ENCODE data around the gene CEP112. TPM values are rescaled to one million over a fixed set of nuclear protein-coding genes. Genes with fewer than 3 reads are reported as not detected.

The CEP112 gene
- total and polyA plus RNA-seq, 2 of the 4 experiments (the other 2 are of a cell fraction), result 2.5 to 5.6 TPM

DNA sequence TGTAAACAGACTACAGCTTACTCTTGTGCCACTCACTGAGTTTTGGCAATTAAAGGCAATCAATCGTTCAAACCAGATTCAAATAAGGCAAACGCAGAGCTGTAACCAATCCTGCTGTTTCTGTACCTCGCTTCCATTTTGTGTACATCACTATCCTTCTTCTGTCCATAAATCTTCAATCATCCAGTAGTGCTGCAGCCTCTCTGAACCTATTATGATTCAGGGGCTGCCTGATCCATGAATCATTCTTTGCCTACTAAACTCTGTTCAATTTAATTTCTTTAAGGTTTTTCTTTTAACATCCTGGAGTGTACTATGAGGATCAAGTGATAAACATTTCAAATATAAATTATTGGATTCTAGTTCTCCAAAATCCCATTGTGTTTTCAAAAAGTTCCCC is 93.9 kb downstream of the CEP112 start:
- Histone ChIP-seq H3K4ac (ENCODE audit: low read depth, low read length) (no peak overlapping the region), H4K8ac (ENCODE audit: low read depth in 2 of 2, low read length in 2 of 2) (no peak overlapping the region), H4K5ac (ENCODE audit: low read depth, low read length) (no peak overlapping the region), H3K9ac (ENCODE audit: low read depth, low read length) (no peak overlapping the region), H3K56ac (ENCODE audit: extremely low read depth, insufficient read depth, low read length) (no peak overlapping the region; the same call in 1 of the 2 replicates), H2AFZ (replicated peaks; ENCODE audit: low read length, poor library complexity) (no peak overlapping the region), H2BK5ac (ENCODE audit: low read depth, low read length, poor library complexity, severe bottlenecking) (no peak overlapping the region), H4K91ac (ENCODE audit: insufficient read depth, low read depth, low read length) (no peak overlapping the region), H3K4me2 (ENCODE audit: low read depth, low read length) (peak overlapping the region; percentile 50; the same call in 1 of the 2 replicates), H3K4me3 (ENCODE audit: insufficient read depth, low read depth, low read length) (no peak overlapping the region), H2AK9ac (replicated peaks; ENCODE audit: low read depth, low read length, poor library complexity) (no peak overlapping the region), H3K23ac (ENCODE audit: low read depth, low read length) (no peak overlapping the region), H2BK15ac (ENCODE audit: low read depth, low read length) (no peak overlapping the region), H3K9me3 (ENCODE audit: control insufficient read depth, insufficient read depth, low read length) (0 out of 2 replicates have a peak, but pooled peaks cover 2% of the 10 kb centered on the region), H2BK20ac (ENCODE audit: low read depth, low read length) (no peak overlapping the region), H4K20me1 (ENCODE audit: insufficient read depth, low read length) (no peaks in the 10 kb centered on the region), H3K27me3 (ENCODE audit: control insufficient read depth, insufficient read depth, low read length) (no peaks in the 10 kb centered on the region), H3K79me1 (ENCODE audit: low read depth in 1 of 2, low read length in 2 of 2) (no peaks in the 10 kb centered on the region), H2BK120ac (ENCODE audit: low read depth, low read length) (no peak overlapping the region), H2AK5ac (ENCODE audit: low read depth, low read length) (no peak overlapping the region; the same call in 1 of the 2 replicates), H3K36me3 (ENCODE audit: control insufficient read depth, insufficient read depth, low read length) (no peaks in the 10 kb centered on the region), H3K14ac (replicated peaks; ENCODE audit: low read depth, low read length) (no peak overlapping the region; the same call in 1 of the 2 replicates), H3K9me1 (ENCODE audit: insufficient read depth, low read length) (no peaks in the 10 kb centered on the region), H3K27ac (ENCODE audit: insufficient read depth, low read length) (no peak overlapping the region), H3K4me1 (ENCODE audit: control insufficient read depth, insufficient read depth, low read length) (peaks cover 2% of the 10 kb centered on the region; the same call in 1 of the 2 replicates), H3K18ac (ENCODE audit: low read depth, low read length) (no peak overlapping the region)
- ChIA-PET CTCF (no interaction called here), POLR2A (ENCODE audit: unreplicated experiment) (no interaction called here)
- no TSS peak for BruUV-seq (replicated peaks)
- 65% methylated on average over 3 of the region's 3 CpGs; no CpG with 5 or more reads in 1 of the 2 experiments for WGBS, 2 experiments (ENCODE audit: extremely low coverage in 2 of 2, insufficient read length in 1 of 2)
- DNase-seq (peak; percentile 58), ATAC-seq (ENCODE audit: low read depth) (peak; percentile 73)
- in situ Hi-C loops (cut with MboI; ENCODE audit: low sequenced_read_pairs), result no loop called here
- intact Hi-C loops (cut with micrococcal nuclease), result no loop called here
- TF ChIP-seq, protein P1, sequence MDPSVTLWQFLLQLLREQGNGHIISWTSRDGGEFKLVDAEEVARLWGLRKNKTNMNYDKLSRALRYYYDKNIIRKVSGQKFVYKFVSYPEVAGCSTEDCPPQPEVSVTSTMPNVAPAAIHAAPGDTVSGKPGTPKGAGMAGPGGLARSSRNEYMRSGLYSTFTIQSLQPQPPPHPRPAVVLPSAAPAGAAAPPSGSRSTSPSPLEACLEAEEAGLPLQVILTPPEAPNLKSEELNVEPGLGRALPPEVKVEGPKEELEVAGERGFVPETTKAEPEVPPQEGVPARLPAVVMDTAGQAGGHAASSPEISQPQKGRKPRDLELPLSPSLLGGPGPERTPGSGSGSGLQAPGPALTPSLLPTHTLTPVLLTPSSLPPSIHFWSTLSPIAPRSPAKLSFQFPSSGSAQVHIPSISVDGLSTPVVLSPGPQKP (IDR thresholded peaks at IDR 0.05; ENCODE audit: borderline replicate concordance, low read depth, low read length), result no peak
- TF ChIP-seq MAZ (IDR thresholded peaks at IDR 0.05; ENCODE audit: borderline replicate concordance, low read depth, low read length) (no peak), BHLHE40 (IDR thresholded peaks at IDR 0.05; ENCODE audit: low read depth, low read length) (no peak), MAFK (IDR thresholded peaks at IDR 0.05; ENCODE audit: low read depth, low read length) (no peak), POLR2A (IDR thresholded peaks at IDR 0.05; ENCODE audit: low read depth, low read length) (no peak), RFX5 (IDR thresholded peaks at IDR 0.05; ENCODE audit: low read depth, low read length) (no peak), CEBPB (IDR thresholded peaks at IDR 0.05; ENCODE audit: low read depth, low read length) (no peak), CHD1 (IDR thresholded peaks at IDR 0.05; ENCODE audit: low read depth, low read length) (no peak), RCOR1 (IDR thresholded peaks at IDR 0.05; ENCODE audit: insufficient replicate concordance, low read length) (no peak), FOS (IDR thresholded peaks at IDR 0.05; ENCODE audit: low read depth, low read length) (no peak), NFE2L2 (IDR thresholded peaks at IDR 0.05; ENCODE audit: low read depth, low read length) (no peak), SMC3 (IDR thresholded peaks at IDR 0.05; ENCODE audit: low read depth, low read length) (no peak), MXI1 (IDR thresholded peaks at IDR 0.05; ENCODE audit: borderline replicate concordance, low read depth, low read length) (no peak), RAD21 (IDR thresholded peaks at IDR 0.05; ENCODE audit: low read length) (no peak)
- TF ChIP-seq, protein P2, sequence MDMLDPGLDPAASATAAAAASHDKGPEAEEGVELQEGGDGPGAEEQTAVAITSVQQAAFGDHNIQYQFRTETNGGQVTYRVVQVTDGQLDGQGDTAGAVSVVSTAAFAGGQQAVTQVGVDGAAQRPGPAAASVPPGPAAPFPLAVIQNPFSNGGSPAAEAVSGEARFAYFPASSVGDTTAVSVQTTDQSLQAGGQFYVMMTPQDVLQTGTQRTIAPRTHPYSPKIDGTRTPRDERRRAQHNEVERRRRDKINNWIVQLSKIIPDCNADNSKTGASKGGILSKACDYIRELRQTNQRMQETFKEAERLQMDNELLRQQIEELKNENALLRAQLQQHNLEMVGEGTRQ (IDR thresholded peaks at IDR 0.05; ENCODE audit: low read depth, low read length), result no peak
- TF ChIP-seq, protein P3, sequence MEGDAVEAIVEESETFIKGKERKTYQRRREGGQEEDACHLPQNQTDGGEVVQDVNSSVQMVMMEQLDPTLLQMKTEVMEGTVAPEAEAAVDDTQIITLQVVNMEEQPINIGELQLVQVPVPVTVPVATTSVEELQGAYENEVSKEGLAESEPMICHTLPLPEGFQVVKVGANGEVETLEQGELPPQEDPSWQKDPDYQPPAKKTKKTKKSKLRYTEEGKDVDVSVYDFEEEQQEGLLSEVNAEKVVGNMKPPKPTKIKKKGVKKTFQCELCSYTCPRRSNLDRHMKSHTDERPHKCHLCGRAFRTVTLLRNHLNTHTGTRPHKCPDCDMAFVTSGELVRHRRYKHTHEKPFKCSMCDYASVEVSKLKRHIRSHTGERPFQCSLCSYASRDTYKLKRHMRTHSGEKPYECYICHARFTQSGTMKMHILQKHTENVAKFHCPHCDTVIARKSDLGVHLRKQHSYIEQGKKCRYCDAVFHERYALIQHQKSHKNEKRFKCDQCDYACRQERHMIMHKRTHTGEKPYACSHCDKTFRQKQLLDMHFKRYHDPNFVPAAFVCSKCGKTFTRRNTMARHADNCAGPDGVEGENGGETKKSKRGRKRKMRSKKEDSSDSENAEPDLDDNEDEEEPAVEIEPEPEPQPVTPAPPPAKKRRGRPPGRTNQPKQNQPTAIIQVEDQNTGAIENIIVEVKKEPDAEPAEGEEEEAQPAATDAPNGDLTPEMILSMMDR (conservative IDR thresholded peaks at IDR 0.05; ENCODE audit: low read depth, low read length), result no peak
- dilution Hi-C loops (cut with HindIII; ENCODE audit: low sequenced_read_pairs, unreplicated experiment), result no loop called here

All from IMR-90 (cell line).